H1 (cell line): Measurements from ENCODE around the gene TPPP2. TPM values are rescaled to one million over a fixed set of nuclear protein-coding genes. Genes with fewer than 3 reads are reported as not detected.

Experiments used
- CTCF ChIA-PET: fragments of 300-600 bp; sonication (Branson Sonifier 250); formaldehyde crosslinking; loops from one replicate; lab custom pipeline; 2021; ENCODE audit not compliant: partially characterized antibody; lab: Charles Lee
- POLR2A ChIA-PET: fragments of 300-600 bp; sonication (Branson Sonifier 250); formaldehyde crosslinking; loops from one replicate; lab custom pipeline; 2021; ENCODE audit warnings: inconsistent platforms; ENCODE audit not compliant: partially characterized antibody; lab: Charles Lee
- DNase-seq, 2 experiments: peaks; one replicate each; pipeline versions ENCODE4 v3.0.0 to v3.0.0-alpha.2; 2010 to 2022; ENCODE audit warnings: low spot score in 2 of 2, low read depth in 1 of 2, mixed read lengths in 1 of 2
- FAIRE-seq: peaks from 2 replicates; lab custom pipeline; 2011; peaks lifted over from hg19 to GRCh38; lab: Jason Lieb, UNC
- H2AFZ ChIP-seq: 2 replicates; pipeline ENCODE4 v1.8.1; 2012; ENCODE audit warnings: low read length, inconsistent platforms
- H2AK5ac ChIP-seq: 2 replicates; pipeline ENCODE4 v1.6.1; 2013; ENCODE audit warnings: low read depth, low read length
- H2BK120ac ChIP-seq: replicated peaks from 2 replicates; pipeline ENCODE3; 2013; ENCODE audit warnings: low read depth, low read length, inconsistent platforms
- H2BK12ac ChIP-seq: 2 replicates; pipeline ENCODE4 v1.6.1; 2013; ENCODE audit warnings: low read depth, low read length
- H2BK15ac ChIP-seq: 2 replicates; pipeline ENCODE4 v1.6.1; 2013; ENCODE audit warnings: low read length
- H2BK20ac ChIP-seq: 2 replicates; pipeline ENCODE4 v1.6.1; 2013; ENCODE audit warnings: low read length
- H2BK5ac ChIP-seq: 2 replicates; pipeline ENCODE4 v1.6.1; 2013; ENCODE audit warnings: low read depth, low read length
- H3K14ac ChIP-seq: 2 replicates; pipeline ENCODE4 v1.6.1; 2013; ENCODE audit warnings: inconsistent platforms; ENCODE audit not compliant: insufficient read length
- H3K18ac ChIP-seq: 2 replicates; pipeline ENCODE4 v1.6.1; 2013; ENCODE audit warnings: low read length; ENCODE audit errors: extremely low read depth
- H3K23ac ChIP-seq: 2 replicates; pipeline ENCODE4 v1.6.1; 2013; ENCODE audit warnings: inconsistent platforms; ENCODE audit not compliant: insufficient read length
- H3K23me2 ChIP-seq: 2 replicates; pipeline ENCODE4 v1.6.1; 2013; ENCODE audit warnings: low read depth, low read length
- H3K27ac ChIP-seq: 2 replicates; pipeline ENCODE4 v1.6.1; 2011; ENCODE audit warnings: low read depth, low read length, inconsistent platforms
- H3K27me3 ChIP-seq, 4 experiments: replicated peaks in 1 of 4; 1 replicate in 1 of 4; 2 replicates in 3 of 4; pipeline versions ENCODE4 v1.6.1 to v1.8.1; 2011 to 2013; ENCODE audit warnings: low read length in 3 of 4, mild to moderate bottlenecking in 3 of 4, inconsistent platforms in 2 of 4, mixed read lengths in 2 of 4, moderate library complexity in 1 of 4; ENCODE audit not compliant: control insufficient read depth in 3 of 4, insufficient read depth in 3 of 4; ENCODE audit errors: extremely low read depth in 1 of 4
- H3K36me3 ChIP-seq, 4 experiments: 2 replicates each; pipeline versions ENCODE4 v1.6.1 to v1.8.1; 2011 to 2013; ENCODE audit warnings: mild to moderate bottlenecking in 4 of 4, low read length in 3 of 4, moderate library complexity in 2 of 4, control low read depth in 1 of 4, inconsistent platforms in 1 of 4; ENCODE audit not compliant: insufficient read depth in 4 of 4, control insufficient read depth in 2 of 4
- H3K4ac ChIP-seq: replicated peaks from 2 replicates; pipeline ENCODE3; 2013; ENCODE audit warnings: low read length, low read depth, mixed read lengths, inconsistent platforms; ENCODE audit not compliant: insufficient read length
- H3K4me1 ChIP-seq, 4 experiments: replicated peaks in 1 of 4; 1 replicate in 1 of 4; 2 replicates in 3 of 4; pipeline versions ENCODE4 v1.6.1 to v1.8.1; 2011 to 2013; ENCODE audit warnings: low read length in 3 of 4, inconsistent platforms in 2 of 4, mixed read lengths in 1 of 4; ENCODE audit not compliant: insufficient read depth in 4 of 4, control insufficient read depth in 3 of 4
- H3K4me2 ChIP-seq, 2 experiments: 2 replicates each; pipeline versions ENCODE4 v1.6.1 to v1.8.1; 2011 to 2013; ENCODE audit warnings: low read depth in 2 of 2, low read length in 2 of 2, control low read depth in 1 of 2, inconsistent platforms in 1 of 2, mild to moderate bottlenecking in 1 of 2; ENCODE audit not compliant: insufficient read depth in 1 of 2
- H3K4me3 ChIP-seq, 4 experiments: fragments of 200-600, 300-600 bp in 1 of 4; sonication (generic), shearing (Covaris generic), sonication (Bioruptor Twin) in 1 of 4; 2 replicates each; pipeline versions ENCODE4 v1.5.1 to v1.8.1; 2011 to 2016; ENCODE audit warnings: low read length in 4 of 4, low read depth in 3 of 4, control low read depth in 2 of 4, inconsistent platforms in 2 of 4, mild to moderate bottlenecking in 2 of 4, mixed read lengths in 1 of 4, moderate library complexity in 1 of 4; ENCODE audit not compliant: insufficient read depth in 2 of 4; ENCODE audit errors: extremely low read depth in 1 of 4
- H3K56ac ChIP-seq: replicated peaks from 2 replicates; pipeline ENCODE3; 2013; ENCODE audit warnings: low read depth, mild to moderate bottlenecking, mixed read lengths, low read length, inconsistent platforms; ENCODE audit not compliant: insufficient read length
- H3K79me1 ChIP-seq: 2 replicates; pipeline ENCODE4 v1.6.1; 2013; ENCODE audit warnings: low read depth, low read length, control low read depth
- H3K79me2 ChIP-seq, 2 experiments: 2 replicates each; pipeline versions ENCODE4 v1.6.1 to v1.8.1; 2012 to 2013; ENCODE audit warnings: low read length in 2 of 2, mild to moderate bottlenecking in 2 of 2, inconsistent platforms in 1 of 2; ENCODE audit not compliant: insufficient read depth in 2 of 2, control insufficient read depth in 1 of 2
- H3K9ac ChIP-seq, 4 experiments: replicated peaks in 1 of 4; 1 replicate in 1 of 4; 2 replicates in 3 of 4; pipeline versions ENCODE4 v1.6.1 to v1.8.1; 2011 to 2013; ENCODE audit warnings: low read depth in 3 of 4, low read length in 3 of 4, control low read depth in 2 of 4, mild to moderate bottlenecking in 2 of 4, moderate library complexity in 2 of 4, inconsistent platforms in 1 of 4; ENCODE audit errors: extremely low read depth in 1 of 4
- H3K9me3 ChIP-seq, 2 experiments: 2 replicates each; pipeline versions ENCODE4 v1.6.1 to v1.8.1; 2012 to 2013; ENCODE audit warnings: mild to moderate bottlenecking in 2 of 2, moderate library complexity in 2 of 2, control low read depth in 1 of 2, inconsistent platforms in 1 of 2, low read depth in 1 of 2, low read length in 1 of 2, mixed read lengths in 1 of 2; ENCODE audit not compliant: insufficient read depth in 2 of 2
- H4K20me1 ChIP-seq, 2 experiments: replicated peaks in 1 of 2; 2 replicates each; pipeline versions ENCODE3 to v1.8.1; 2011 to 2013; ENCODE audit warnings: inconsistent platforms in 2 of 2, low read length in 2 of 2, mild to moderate bottlenecking in 1 of 2; ENCODE audit not compliant: insufficient read depth in 2 of 2, control insufficient read depth in 1 of 2
- H4K5ac ChIP-seq: 2 replicates; pipeline ENCODE4 v1.6.1; 2013; ENCODE audit warnings: low read length, low read depth, mixed read lengths, inconsistent platforms; ENCODE audit not compliant: insufficient read length
- H4K8ac ChIP-seq: 2 replicates; pipeline ENCODE4 v1.8.0; 2013; ENCODE audit warnings: mild to moderate bottlenecking, moderate library complexity, low read length, inconsistent platforms; ENCODE audit not compliant: insufficient read depth; ENCODE audit errors: extremely low read depth
- H4K91ac ChIP-seq: replicated peaks from 2 replicates; pipeline ENCODE3; 2013; ENCODE audit warnings: low read length, mixed read lengths, inconsistent platforms; ENCODE audit not compliant: insufficient read length
- RBBP5 ChIP-seq: IDR thresholded peaks from 2 replicates; pipeline ENCODE4 v1.7.1; 2012; ENCODE audit warnings: low read depth, mild to moderate bottlenecking, inconsistent platforms, low read length, moderate library complexity, borderline replicate concordance
- USF2 ChIP-seq: IDR thresholded peaks from 2 replicates; pipeline ENCODE4 v1.6.1; 2011; ENCODE audit warnings: low read length, improper control_type of control experiment
- WGBS, 2 experiments: shearing (Covaris generic) in 1 of 2; methylation state at CpG; one replicate each; pipeline versions ENCODE4 v1.1.6 to v1.1.7; 2013 to 2015; ENCODE audit warnings: low lambda C conversion rate in 2 of 2, mixed read lengths in 2 of 2, inconsistent platforms in 1 of 2, low coverage in 1 of 2, missing lambda C conversion rate in 1 of 2; ENCODE audit not compliant: insufficient replicate concordance in 2 of 2, insufficient coverage in 1 of 2, insufficient read length in 1 of 2; ENCODE audit errors: extremely low coverage in 1 of 2, missing lambda C conversion rate in 1 of 2; 5-methylcytosine and 5-hydroxymethylcytosine counted together
- polyA plus RNA-seq, 7 experiments: library from polyadenylated mRNA; depleted of rRNA in 3 of 7; stranded (reverse) in 5 of 7; unstranded in 2 of 7; fragments of >200 nt in 5 of 7; fragments of 200-250 nt in 2 of 7; gene quantifications; 1 replicate in 5 of 7; 2 replicates in 1 of 7; 4 replicates in 1 of 7; pipeline versions ENCODE4 v1.2.1 to v1.2.3, GENCODE V29; 2011 to 2013; ENCODE audit warnings: missing spikeins in 2 of 7, mixed read lengths in 2 of 7
- total RNA-seq: library from RNA; stranded (reverse); fragmentation: NEBNext Ultra II Directional; extraction: Animal tissue kit (Norgen Biotek cat#: 25700); gene quantifications from 2 replicates; pipeline ENCODE4 v1.2.1, GENCODE V29; 2021

The TPPP2 gene
- total and polyA plus RNA-seq, 2 of the 8 experiments (the other 6 are each of a cell fraction or from before 2014, with no cell fraction given): not detected

- TF ChIP-seq USF2 (no peak), RBBP5 (0 out of 2 replicates have a peak, but pooled peaks have one; percentile 14)
- Histone ChIP-seq H3K4ac (no peak overlapping the region), H3K27ac (no peak overlapping the region), H3K18ac (peak overlapping the region; percentile 93; the same call in 1 of the 2 replicates), H3K79me2 (no peaks in the 10 kb centered on the region), H3K4me1 (peaks cover 4 to 22% (median 14%) of the 10 kb centered on the region in 4 experiments; a peak in 6 of 7 replicates), H4K91ac (peak overlapping the region; percentile 56), H3K23ac (no peak overlapping the region), H3K4me3 (peak overlapping the region; percentile 44 to 92 (median 56); a peak in 6 of 8 replicates), H3K79me1 (no peaks in the 10 kb centered on the region), H3K23me2 (peaks cover 17% of the 10 kb centered on the region), H2BK12ac (peak overlapping the region; percentile 98), H2BK120ac (peak overlapping the region; percentile 1), H3K36me3 (0 out of 8 replicates have a peak, but pooled peaks cover 0 to 1% (median 0%) of the 10 kb centered on the region in 4 experiments), H3K27me3 (peaks cover 2 to 25% (median 22%) of the 10 kb centered on the region in 4 experiments; a peak in 6 of 7 replicates), H2BK5ac (peak overlapping the region; percentile 93), H3K4me2 (peak overlapping the region; percentile 93 to 94), H4K8ac (no peak overlapping the region), H2AK5ac (no peak overlapping the region; the same call in 1 of the 2 replicates), H3K14ac (no peak overlapping the region), H4K20me1 (no peaks in the 10 kb centered on the region), H4K5ac (no peak overlapping the region), H2BK20ac (peak overlapping the region; percentile 84; the same call in 1 of the 2 replicates), H3K9me3 (no peaks in the 10 kb centered on the region), H2AFZ (no peak overlapping the region), H3K9ac (0 out of 7 replicates have a peak overlapping the region, but pooled peaks of 1 of the 4 experiments have one; percentile 50), H3K56ac (no peak overlapping the region), H2BK15ac (peak overlapping the region; percentile 26; the same call in 1 of the 2 replicates)
- POLR2A ChIA-PET: interaction anchor here (1.0 to 2.3 kb wide), 16 partner anchors 8 to 74 kb away, joined by 3 to 10 read pairs (median 4); partner anchors contain the start of gene RNASE13
- CTCF ChIA-PET: interaction anchor here (0.7 to 2.6 kb wide), 14 partner anchors 9 to 1811 kb away, joined by 3 to 18 read pairs (median 4); partner anchors contain the start of genes ARHGEF40 and TMEM253
- FAIRE-seq (no peak), DNase-seq (no peak)
- WGBS, 2 experiments: 59% methylated on average over 4 of the region's 7 CpGs; no CpG with 5 or more reads in 1 of the 2 experiments
Measured at GRCh38 chr14:21026274-21026987, 3.6 kb upstream of the TPPP2 start.
